ENCODE measurements around the gene HSD17B4.
"Not testable (repeated sequence)": the region's sequence is repeated elsewhere in the genome, so short reads cannot be mapped to it uniquely, and the experiment has no call there.

DNA sequence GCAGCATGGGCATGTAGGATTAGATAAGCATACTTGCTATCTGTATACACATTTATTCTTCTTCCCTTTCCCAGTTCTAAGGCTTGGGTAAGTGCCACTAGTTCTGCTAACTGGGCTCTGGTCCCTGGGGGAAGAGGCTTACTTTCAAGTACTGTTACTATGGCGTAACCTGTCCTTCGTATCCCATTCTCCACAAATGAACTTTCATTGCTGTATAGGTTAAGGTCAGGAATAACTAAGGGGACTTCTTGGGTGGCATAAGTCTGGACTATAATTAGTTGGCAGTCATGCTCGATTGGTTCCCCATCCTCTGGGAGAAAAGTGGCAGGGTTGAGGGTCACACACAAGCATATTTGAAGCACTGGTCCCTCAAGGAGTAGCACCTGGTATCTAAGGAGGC, 23.7 kb upstream of the HSD17B4 start:
- TF ChIP-seq EZH2 (IDR thresholded peaks at IDR 0.05); POLR2AphosphoS5 (IDR thresholded peaks at IDR 0.05; ENCODE audit: borderline replicate concordance, low read depth, low read length): not testable (repeated sequence)
